A549 treated with RU486 at 1 μM for 4 hours (cell line): Measurements from ENCODE around the gene SMLR1. TPM values are rescaled to one million over a fixed set of nuclear protein-coding genes. Genes with fewer than 3 reads are reported as not detected.

Source experiments
- total RNA-seq: library from RNA; stranded (reverse); fragments of 200-300 nt; extraction: Qiagen RNA extraction; gene quantifications from 5 replicates; pipeline ENCODE4 v1.2.3, GENCODE V29; 2022; ENCODE audit warnings: low read depth

The SMLR1 gene
- total RNA-seq: not detected in 5 replicates

DNA sequence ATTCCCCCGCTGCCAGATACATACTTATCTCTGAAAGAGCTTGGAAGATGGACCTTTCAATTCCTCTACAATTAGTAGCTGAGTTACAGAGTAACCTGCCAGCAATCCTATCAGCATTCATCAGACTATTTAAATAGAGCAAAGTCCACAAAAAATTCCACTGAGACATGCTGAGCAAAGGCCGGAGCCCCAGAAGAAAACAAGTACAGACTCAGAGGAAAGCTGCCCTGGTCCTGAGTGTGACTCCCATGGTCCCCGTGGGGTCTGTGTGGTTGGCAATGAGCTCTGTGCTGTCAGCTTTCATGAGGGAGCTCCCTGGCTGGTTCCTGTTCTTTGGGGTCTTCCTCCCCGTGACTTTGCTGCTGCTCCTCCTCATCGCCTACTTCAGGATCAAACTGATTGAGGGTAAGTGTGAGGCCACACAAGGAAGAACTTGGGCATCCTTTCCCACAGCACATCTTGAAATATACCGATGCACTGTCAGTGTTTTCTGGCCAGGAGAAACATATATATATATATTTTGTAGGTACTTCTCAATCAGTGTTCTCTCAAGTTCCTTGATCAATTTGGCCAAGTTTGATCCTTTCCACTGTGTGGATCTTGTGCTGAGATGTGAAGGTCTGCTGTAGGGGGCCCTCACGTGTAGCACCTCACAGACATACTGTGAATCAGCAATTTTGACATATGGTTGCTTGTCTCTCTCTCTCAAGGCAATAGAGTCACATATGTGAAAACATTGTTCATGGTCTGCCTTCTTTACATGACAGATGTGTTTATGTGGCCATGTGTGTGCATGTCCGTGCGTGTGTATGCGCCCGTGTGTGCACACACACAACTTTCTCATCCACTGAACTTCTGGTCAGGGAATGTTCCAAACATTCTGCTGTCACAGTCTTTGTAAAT, at the start of gene SMLR1:
Gene SMLR1 (plus strand): TSS at position 160 of the 903 bp plus-strand sequence. CDS start 8 bp downstream, at position 168.

Other genes with a start within 250 kb of the SMLR1 start
- 29.5 to 48.3 TPM (median 38.8 TPM) in 5 replicates for gene EPB41L2, start 235.8 kb downstream of the SMLR1 start, total RNA-seq